Keratinocyte (primary cell): ENCODE results near the gene TECR.

Experiments used
- CTCF ChIP-seq, 3 experiments: IDR thresholded peaks in 1 of 3; conservative IDR thresholded peaks in 1 of 3; optimal IDR thresholded peaks in 1 of 3; 2 replicates in 2 of 3; 3 replicates in 1 of 3; pipeline versions ENCODE3 to v1.5.1; 2011; ENCODE audit warnings: low read length in 3 of 3, mild to moderate bottlenecking in 3 of 3, moderate library complexity in 2 of 3, control low read depth in 1 of 3, inconsistent platforms in 1 of 3; ENCODE audit not compliant: insufficient read depth in 2 of 3; ENCODE audit errors: extremely low read depth in 1 of 3
- EZH2 ChIP-seq: IDR thresholded peaks from one replicate; pipeline ENCODE4 v1.6.1; 2012; ENCODE audit warnings: inconsistent platforms, mild to moderate bottlenecking, low read length, moderate library complexity

- TF ChIP-seq CTCF (optimal IDR thresholded peaks at IDR 0.05 in 1 of 3, IDR thresholded peaks at IDR 0.05 in 1 of 3, conservative IDR thresholded peaks at IDR 0.05 in 1 of 3; ENCODE audit: extremely low read depth in 1 of 3, insufficient read depth in 2 of 3, low read length in 3 of 3) (no peak), EZH2 (no peak)
Observed at GRCh38 chr19:14561249-14561648, 31.9 kb downstream of the TECR start.
